GM23338 (cell line): Measurements from ENCODE around the gene DENND2A.

Source experiments
- CREB1 ChIP-seq: fragments of 250-450 bp; sonication (Bioruptor Pico); IDR thresholded peaks from 2 replicates; pipeline ENCODE4 v1.5.0; 2020; ENCODE audit warnings: low read depth, mild to moderate bottlenecking, moderate library complexity
- EZH2 ChIP-seq: fragments of 200-600 bp; sonication (generic); IDR thresholded peaks from one replicate; pipeline ENCODE4 v1.8.0; 2017; ENCODE audit warnings: antibody characterized with exemption, mild to moderate bottlenecking, low read depth; ENCODE audit not compliant: unreplicated experiment
- EZH2phosphoT487 ChIP-seq: fragments of 200-600 bp; sonication (generic); IDR thresholded peaks from one replicate; pipeline ENCODE4 v1.8.1; 2018; ENCODE audit warnings: antibody characterized with exemption; ENCODE audit not compliant: unreplicated experiment
- JUNB ChIP-seq: IDR thresholded peaks from one replicate; pipeline ENCODE4 v1.6.1; 2016; ENCODE audit warnings: antibody characterized with exemption; ENCODE audit not compliant: unreplicated experiment
- POLR2AphosphoS5 ChIP-seq: IDR thresholded peaks from 2 replicates; pipeline ENCODE4 v1.6.1; 2016; ENCODE audit warnings: antibody characterized with exemption, low read depth
- STAT1 ChIP-seq: IDR thresholded peaks from one replicate; pipeline ENCODE4 v1.6.1; 2016; ENCODE audit warnings: antibody characterized with exemption; ENCODE audit not compliant: unreplicated experiment
- TF ChIP-seq, protein P1 (sequence below), 2 experiments: fragments of 200-600 bp in 1 of 2; sonication (generic) in 1 of 2; conservative IDR thresholded peaks; 2 replicates each; pipeline versions ENCODE4 v1.5.1 to v1.6.1; 2016 to 2017; ENCODE audit warnings: antibody characterized with exemption in 2 of 2, low read depth in 2 of 2, mild to moderate bottlenecking in 2 of 2, moderate library complexity in 1 of 2
- TF ChIP-seq, protein P2 (sequence below): IDR thresholded peaks from one replicate; pipeline ENCODE4 v1.6.1; 2018; ENCODE audit warnings: antibody characterized with exemption; ENCODE audit not compliant: unreplicated experiment

DNA sequence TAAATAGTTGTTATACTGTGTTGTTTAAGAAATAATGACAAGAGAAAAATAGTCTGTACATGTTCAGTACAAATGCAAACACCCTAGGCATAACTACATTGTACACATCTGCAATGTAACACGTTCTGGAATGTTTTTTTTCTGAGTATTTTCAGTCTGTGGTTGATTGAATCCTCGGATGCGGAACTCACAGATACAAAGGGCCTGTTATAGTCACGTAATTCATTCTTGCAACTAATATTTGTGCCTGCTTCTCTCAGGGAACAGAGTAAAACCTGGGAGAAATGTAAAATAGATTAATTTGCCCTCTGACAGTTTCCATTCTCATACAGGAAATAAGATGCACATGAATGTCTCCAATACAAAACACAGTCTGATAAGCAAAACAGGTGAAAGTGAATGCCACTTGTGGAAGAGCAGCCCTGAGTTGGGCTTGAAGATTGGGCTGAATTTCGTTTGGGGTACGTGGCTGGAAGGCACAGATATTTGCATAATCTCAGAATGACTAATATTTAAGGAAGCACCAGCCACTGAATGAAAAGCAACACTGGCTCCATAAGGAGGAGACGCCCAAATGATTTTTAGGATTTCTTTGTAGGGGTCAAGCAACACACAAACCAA is 19.1 kb downstream of the DENND2A start:
- TF ChIP-seq, protein P1, sequence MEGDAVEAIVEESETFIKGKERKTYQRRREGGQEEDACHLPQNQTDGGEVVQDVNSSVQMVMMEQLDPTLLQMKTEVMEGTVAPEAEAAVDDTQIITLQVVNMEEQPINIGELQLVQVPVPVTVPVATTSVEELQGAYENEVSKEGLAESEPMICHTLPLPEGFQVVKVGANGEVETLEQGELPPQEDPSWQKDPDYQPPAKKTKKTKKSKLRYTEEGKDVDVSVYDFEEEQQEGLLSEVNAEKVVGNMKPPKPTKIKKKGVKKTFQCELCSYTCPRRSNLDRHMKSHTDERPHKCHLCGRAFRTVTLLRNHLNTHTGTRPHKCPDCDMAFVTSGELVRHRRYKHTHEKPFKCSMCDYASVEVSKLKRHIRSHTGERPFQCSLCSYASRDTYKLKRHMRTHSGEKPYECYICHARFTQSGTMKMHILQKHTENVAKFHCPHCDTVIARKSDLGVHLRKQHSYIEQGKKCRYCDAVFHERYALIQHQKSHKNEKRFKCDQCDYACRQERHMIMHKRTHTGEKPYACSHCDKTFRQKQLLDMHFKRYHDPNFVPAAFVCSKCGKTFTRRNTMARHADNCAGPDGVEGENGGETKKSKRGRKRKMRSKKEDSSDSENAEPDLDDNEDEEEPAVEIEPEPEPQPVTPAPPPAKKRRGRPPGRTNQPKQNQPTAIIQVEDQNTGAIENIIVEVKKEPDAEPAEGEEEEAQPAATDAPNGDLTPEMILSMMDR (conservative IDR thresholded peaks at IDR 0.05; ENCODE audit: low read depth in 2 of 2): no peak
- TF ChIP-seq JUNB (no peak), POLR2AphosphoS5 (no peak), CREB1 (CRISPR knock-in tag) (no peak), STAT1 (no peak), EZH2 (no peak), EZH2phosphoT487 (no peak)
- TF ChIP-seq, protein P2, sequence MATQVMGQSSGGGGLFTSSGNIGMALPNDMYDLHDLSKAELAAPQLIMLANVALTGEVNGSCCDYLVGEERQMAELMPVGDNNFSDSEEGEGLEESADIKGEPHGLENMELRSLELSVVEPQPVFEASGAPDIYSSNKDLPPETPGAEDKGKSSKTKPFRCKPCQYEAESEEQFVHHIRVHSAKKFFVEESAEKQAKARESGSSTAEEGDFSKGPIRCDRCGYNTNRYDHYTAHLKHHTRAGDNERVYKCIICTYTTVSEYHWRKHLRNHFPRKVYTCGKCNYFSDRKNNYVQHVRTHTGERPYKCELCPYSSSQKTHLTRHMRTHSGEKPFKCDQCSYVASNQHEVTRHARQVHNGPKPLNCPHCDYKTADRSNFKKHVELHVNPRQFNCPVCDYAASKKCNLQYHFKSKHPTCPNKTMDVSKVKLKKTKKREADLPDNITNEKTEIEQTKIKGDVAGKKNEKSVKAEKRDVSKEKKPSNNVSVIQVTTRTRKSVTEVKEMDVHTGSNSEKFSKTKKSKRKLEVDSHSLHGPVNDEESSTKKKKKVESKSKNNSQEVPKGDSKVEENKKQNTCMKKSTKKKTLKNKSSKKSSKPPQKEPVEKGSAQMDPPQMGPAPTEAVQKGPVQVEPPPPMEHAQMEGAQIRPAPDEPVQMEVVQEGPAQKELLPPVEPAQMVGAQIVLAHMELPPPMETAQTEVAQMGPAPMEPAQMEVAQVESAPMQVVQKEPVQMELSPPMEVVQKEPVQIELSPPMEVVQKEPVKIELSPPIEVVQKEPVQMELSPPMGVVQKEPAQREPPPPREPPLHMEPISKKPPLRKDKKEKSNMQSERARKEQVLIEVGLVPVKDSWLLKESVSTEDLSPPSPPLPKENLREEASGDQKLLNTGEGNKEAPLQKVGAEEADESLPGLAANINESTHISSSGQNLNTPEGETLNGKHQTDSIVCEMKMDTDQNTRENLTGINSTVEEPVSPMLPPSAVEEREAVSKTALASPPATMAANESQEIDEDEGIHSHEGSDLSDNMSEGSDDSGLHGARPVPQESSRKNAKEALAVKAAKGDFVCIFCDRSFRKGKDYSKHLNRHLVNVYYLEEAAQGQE: no peak
